ENCODE data around the gene SNX14. TPM values are rescaled to one million over a fixed set of nuclear protein-coding genes. Genes with fewer than 3 reads are reported as not detected.
A peak's percentile ranks its signal among the peaks of the same experiment; 100 is the strongest.

SNX14 gene, protein sequence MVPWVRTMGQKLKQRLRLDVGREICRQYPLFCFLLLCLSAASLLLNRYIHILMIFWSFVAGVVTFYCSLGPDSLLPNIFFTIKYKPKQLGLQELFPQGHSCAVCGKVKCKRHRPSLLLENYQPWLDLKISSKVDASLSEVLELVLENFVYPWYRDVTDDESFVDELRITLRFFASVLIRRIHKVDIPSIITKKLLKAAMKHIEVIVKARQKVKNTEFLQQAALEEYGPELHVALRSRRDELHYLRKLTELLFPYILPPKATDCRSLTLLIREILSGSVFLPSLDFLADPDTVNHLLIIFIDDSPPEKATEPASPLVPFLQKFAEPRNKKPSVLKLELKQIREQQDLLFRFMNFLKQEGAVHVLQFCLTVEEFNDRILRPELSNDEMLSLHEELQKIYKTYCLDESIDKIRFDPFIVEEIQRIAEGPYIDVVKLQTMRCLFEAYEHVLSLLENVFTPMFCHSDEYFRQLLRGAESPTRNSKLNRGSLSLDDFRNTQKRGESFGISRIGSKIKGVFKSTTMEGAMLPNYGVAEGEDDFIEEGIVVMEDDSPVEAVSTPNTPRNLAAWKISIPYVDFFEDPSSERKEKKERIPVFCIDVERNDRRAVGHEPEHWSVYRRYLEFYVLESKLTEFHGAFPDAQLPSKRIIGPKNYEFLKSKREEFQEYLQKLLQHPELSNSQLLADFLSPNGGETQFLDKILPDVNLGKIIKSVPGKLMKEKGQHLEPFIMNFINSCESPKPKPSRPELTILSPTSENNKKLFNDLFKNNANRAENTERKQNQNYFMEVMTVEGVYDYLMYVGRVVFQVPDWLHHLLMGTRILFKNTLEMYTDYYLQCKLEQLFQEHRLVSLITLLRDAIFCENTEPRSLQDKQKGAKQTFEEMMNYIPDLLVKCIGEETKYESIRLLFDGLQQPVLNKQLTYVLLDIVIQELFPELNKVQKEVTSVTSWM
- total RNA-seq = 117 and 146 TPM in 2 replicates

DNA sequence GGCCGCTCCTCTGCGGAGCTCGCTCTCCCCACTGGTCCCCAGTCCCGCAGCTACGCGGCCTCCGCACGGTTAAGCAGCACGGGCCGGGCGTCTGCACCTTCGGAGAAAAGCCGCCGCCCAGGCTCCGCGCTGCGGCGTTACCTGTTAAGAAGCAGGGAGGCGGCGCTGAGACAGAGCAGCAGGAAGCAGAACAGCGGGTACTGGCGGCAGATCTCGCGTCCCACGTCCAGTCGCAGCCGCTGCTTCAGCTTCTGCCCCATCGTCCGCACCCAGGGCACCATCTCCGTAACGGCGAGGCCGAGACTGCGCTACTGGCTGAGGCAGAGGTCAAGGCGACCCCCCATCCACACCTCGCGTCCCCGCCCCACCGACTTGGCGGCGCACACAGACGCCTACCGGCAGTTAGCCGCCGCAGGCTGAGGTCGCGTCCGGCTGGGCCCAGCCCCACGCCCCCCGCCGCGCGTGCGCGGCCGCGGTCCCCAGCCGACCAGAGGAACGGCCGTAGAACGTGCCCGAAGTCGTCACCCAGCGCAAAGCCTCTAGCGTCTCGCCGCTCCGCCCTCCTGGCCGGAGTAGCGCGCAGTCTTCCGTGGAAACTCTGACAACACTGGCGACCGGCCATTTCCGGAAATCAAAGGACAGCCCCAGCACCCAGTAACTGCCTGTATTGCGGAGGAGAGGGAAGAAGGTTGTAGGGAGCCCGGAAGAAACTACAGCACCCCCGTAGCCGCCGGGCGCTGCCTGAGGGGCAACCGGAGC lies at the start of gene SNX14:
Gene SNX14, minus strand, starts transcription at position 421 of the 759 bp plus-strand sequence. Its CDS starts 140 bp downstream, at position 281.
- H3K79me2 ChIP-seq (ENCODE audit: insufficient read depth, low read length) = peaks cover 43% of the 10 kb centered on the region
- H2AFZ ChIP-seq (ENCODE audit: low read length) = peak within 1 kb of the TSS; percentile 94
- peak within 1 kb of the TSS; percentile 85 for H3K4me2 ChIP-seq (ENCODE audit: insufficient read depth, low read length)
- TF ChIP-seq, protein P1, sequence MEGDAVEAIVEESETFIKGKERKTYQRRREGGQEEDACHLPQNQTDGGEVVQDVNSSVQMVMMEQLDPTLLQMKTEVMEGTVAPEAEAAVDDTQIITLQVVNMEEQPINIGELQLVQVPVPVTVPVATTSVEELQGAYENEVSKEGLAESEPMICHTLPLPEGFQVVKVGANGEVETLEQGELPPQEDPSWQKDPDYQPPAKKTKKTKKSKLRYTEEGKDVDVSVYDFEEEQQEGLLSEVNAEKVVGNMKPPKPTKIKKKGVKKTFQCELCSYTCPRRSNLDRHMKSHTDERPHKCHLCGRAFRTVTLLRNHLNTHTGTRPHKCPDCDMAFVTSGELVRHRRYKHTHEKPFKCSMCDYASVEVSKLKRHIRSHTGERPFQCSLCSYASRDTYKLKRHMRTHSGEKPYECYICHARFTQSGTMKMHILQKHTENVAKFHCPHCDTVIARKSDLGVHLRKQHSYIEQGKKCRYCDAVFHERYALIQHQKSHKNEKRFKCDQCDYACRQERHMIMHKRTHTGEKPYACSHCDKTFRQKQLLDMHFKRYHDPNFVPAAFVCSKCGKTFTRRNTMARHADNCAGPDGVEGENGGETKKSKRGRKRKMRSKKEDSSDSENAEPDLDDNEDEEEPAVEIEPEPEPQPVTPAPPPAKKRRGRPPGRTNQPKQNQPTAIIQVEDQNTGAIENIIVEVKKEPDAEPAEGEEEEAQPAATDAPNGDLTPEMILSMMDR (IDR thresholded peaks at IDR 0.05; ENCODE audit: extremely low read depth, low read depth, low read length) = no peak
- H3K27ac ChIP-seq (ENCODE audit: low read depth, low read length) = peak within 1 kb of the TSS; percentile 86
- no peaks in the 10 kb centered on the region for H3K9me3 ChIP-seq (ENCODE audit: low read depth, low read length)
- H4K20me1 ChIP-seq (ENCODE audit: insufficient read depth, low read length) = peaks cover 11% of the 10 kb centered on the region
- peak; percentile 96 for DNase-seq (ENCODE audit: insufficient read length, low spot score, missing footprints)
- H3K36me3 ChIP-seq (ENCODE audit: insufficient read depth, low read length) = no peaks in the 10 kb centered on the region
- peaks cover 10% of the 10 kb centered on the region for H3K4me1 ChIP-seq (ENCODE audit: insufficient read depth, low read length)
- H3K27me3 ChIP-seq (ENCODE audit: insufficient read depth, low read length) = no peaks in the 10 kb centered on the region
- H3K4me3 ChIP-seq (ENCODE audit: insufficient read depth, low read length) = peak within 1 kb of the TSS; percentile 90

- H2AFZ ChIP-seq (ENCODE audit: low read length) = peak within 1 kb of the TSS; percentile 92
- TF ChIP-seq, protein P1 (IDR thresholded peaks at IDR 0.05; ENCODE audit: extremely low read depth, low read depth, low read length) = no peak
- H3K9me3 ChIP-seq (ENCODE audit: low read depth, low read length) = no peaks in the 10 kb centered on the region
- H3K4me2 ChIP-seq (ENCODE audit: insufficient read depth, low read length) = peak within 1 kb of the TSS; percentile 100
- DNase-seq (ENCODE audit: insufficient read length, low spot score, missing footprints) = peak; percentile 97
- peaks cover 22% of the 10 kb centered on the region for H3K4me1 ChIP-seq (ENCODE audit: insufficient read depth, low read length)
- H3K79me2 ChIP-seq (ENCODE audit: insufficient read depth, low read length) = peaks cover 48% of the 10 kb centered on the region
- peak within 1 kb of the TSS; percentile 100 for H3K4me3 ChIP-seq (ENCODE audit: insufficient read depth, low read length)
- H3K27me3 ChIP-seq (ENCODE audit: insufficient read depth, low read length) = no peaks in the 10 kb centered on the region
- peak within 1 kb of the TSS; percentile 98 for H3K27ac ChIP-seq (ENCODE audit: low read depth, low read length)
- peaks cover 44% of the 10 kb centered on the region for H4K20me1 ChIP-seq (ENCODE audit: insufficient read depth, low read length)
- H3K36me3 ChIP-seq (ENCODE audit: insufficient read depth, low read length) = peaks cover 27% of the 10 kb centered on the region
These were observed 49.3 kb upstream of the SNX14 start, which contains the start of gene SYNCRIP for GRCh38 chr6:85642774-85643536. TSS of gene SYNCRIP (minus strand) at chr6:85642886. CDS start at chr6:85641439, 1,447 bp downstream.

DNA sequence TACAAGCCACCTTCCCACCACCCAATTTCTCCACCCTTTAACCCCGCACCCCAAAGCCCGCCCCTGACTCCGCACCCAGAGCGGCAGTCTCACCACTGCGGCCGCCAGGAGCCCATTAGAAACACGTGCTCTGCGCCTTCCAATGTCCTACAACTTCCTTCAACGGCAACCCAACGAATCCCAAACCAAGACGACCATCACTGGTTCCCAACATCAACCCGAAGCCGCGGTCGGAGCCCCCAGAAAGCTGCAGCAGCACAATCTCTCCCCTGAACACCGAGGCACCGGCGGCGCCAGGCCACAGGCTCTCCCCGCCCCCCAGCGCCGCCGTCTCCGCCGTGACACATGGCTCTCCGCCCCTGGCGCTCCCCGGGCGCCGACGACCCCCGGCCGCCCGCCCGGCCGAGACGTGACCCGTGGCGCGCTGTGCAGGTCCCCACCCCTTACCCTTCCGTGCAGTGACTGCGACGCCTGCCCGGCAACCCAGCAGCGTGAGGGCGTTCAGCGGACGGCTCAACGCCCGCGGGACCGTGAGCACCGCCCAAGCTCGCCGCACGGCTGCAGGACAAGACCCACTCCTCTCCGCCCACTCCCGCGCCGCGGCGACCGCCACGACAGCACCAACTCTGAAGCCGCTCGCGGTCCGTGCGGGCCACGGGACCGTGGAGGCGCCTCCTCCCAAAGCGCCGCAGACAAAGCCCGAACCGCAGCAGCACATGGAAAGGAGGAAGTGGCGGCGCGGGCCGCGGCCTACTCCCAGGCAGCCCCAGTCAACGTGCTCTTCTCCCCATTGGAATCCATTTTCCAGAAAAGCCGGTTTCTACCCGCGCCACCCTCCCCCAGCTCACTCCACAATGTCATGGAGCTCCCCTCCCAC lies 48.5 kb upstream of the SNX14 start:
- H4K20me1 ChIP-seq (ENCODE audit: insufficient read depth, low read length) = peaks cover 53% of the 10 kb centered on the region
- TF ChIP-seq, protein P1 (IDR thresholded peaks at IDR 0.05; ENCODE audit: extremely low read depth, low read depth, low read length) = no peak
- peaks cover 56% of the 10 kb centered on the region for H3K79me2 ChIP-seq (ENCODE audit: insufficient read depth, low read length)
- peak overlapping the region; percentile 98 for H3K27ac ChIP-seq (ENCODE audit: low read depth, low read length)
- peaks cover 36% of the 10 kb centered on the region for H3K36me3 ChIP-seq (ENCODE audit: insufficient read depth, low read length)
- peak overlapping the region; percentile 100 for H3K4me3 ChIP-seq (ENCODE audit: insufficient read depth, low read length)
- peaks cover 22% of the 10 kb centered on the region for H3K4me1 ChIP-seq (ENCODE audit: insufficient read depth, low read length)
- peak overlapping the region; percentile 100 for H3K4me2 ChIP-seq (ENCODE audit: insufficient read depth, low read length)
- DNase-seq (ENCODE audit: insufficient read length, low spot score, missing footprints) = peak; percentile 71
- H3K27me3 ChIP-seq (ENCODE audit: insufficient read depth, low read length) = no peaks in the 10 kb centered on the region
- H3K9me3 ChIP-seq (ENCODE audit: low read depth, low read length) = no peaks in the 10 kb centered on the region
- peak overlapping the region; percentile 82 for H2AFZ ChIP-seq (ENCODE audit: low read length)
